Spleen (tissue), 11 donors: ENCODE measurements around the gene PTRH1. TPM values are rescaled to one million over a fixed set of nuclear protein-coding genes. Genes with fewer than 3 reads are reported as not detected.

Source experiments
- DNase-seq: peaks from one replicate; pipeline ENCODE4 v3.0.0-alpha.2; 2020
- H3K27ac ChIP-seq, 8 donors: fragments of 200-600 bp; sonication (generic) in 7 of 8; 1 replicate in 4 of 8; 2 replicates in 4 of 8; pipeline versions ENCODE4 v1.5.0 to v1.8.0; 2016 to 2021; ENCODE audit warnings: inconsistent platforms in 4 of 8, mild to moderate bottlenecking in 4 of 8, moderate library complexity in 1 of 8
- H3K27me3 ChIP-seq, 7 donors: fragments of 200-600 bp; sonication (generic) in 6 of 7; replicated peaks in 1 of 7; 1 replicate in 4 of 7; 2 replicates in 3 of 7; pipeline versions ENCODE4 v1.5.0 to v1.8.0; 2016 to 2021; ENCODE audit warnings: inconsistent platforms in 3 of 7, mild to moderate bottlenecking in 1 of 7
- H3K36me3 ChIP-seq, 6 donors: fragments of 200-600 bp; sonication (generic) in 5 of 6; 1 replicate in 4 of 6; 2 replicates in 2 of 6; pipeline versions ENCODE4 v1.5.0 to v1.8.0; 2016 to 2021; ENCODE audit warnings: inconsistent platforms in 2 of 6
- H3K4me1 ChIP-seq, 6 donors: fragments of 200-600 bp; sonication (generic) in 5 of 6; 1 replicate in 3 of 6; 2 replicates in 3 of 6; pipeline versions ENCODE4 v1.5.0 to v1.8.0; 2016 to 2021; ENCODE audit warnings: inconsistent platforms in 3 of 6
- H3K4me3 ChIP-seq, 8 donors: fragments of 200-600 bp; sonication (generic) in 7 of 8; 1 replicate in 4 of 8; 2 replicates in 4 of 8; pipeline versions ENCODE4 v1.5.0 to v1.8.0; 2016 to 2021; ENCODE audit warnings: inconsistent platforms in 4 of 8, mild to moderate bottlenecking in 4 of 8, moderate library complexity in 2 of 8
- H3K9me3 ChIP-seq, 8 donors: fragments of 200-600 bp; sonication (generic) in 7 of 8; 1 replicate in 4 of 8; 2 replicates in 4 of 8; pipeline versions ENCODE4 v1.5.0 to v1.8.0; 2016 to 2021; ENCODE audit warnings: inconsistent platforms in 4 of 8
- CTCF ChIP-seq, 11 experiments: fragments of 200-600 bp in 7 of 11; fragments of 450-650 bp in 4 of 11; sonication (generic) in 4 of 11; IDR thresholded peaks in 8 of 11; conservative IDR thresholded peaks in 3 of 11; 1 replicate in 7 of 11; 2 replicates in 4 of 11; pipeline versions ENCODE4 v1.4.0 to v1.8.0; 2016 to 2021; ENCODE audit warnings: antibody characterized with exemption in 11 of 11, inconsistent platforms in 4 of 11, mild to moderate bottlenecking in 1 of 11
- POLR2A ChIP-seq, 3 donors: fragments of 450-650 bp; IDR thresholded peaks; one replicate each; pipeline ENCODE4 v1.5.1; 2017; ENCODE audit warnings: antibody characterized with exemption in 3 of 3, mild to moderate bottlenecking in 1 of 3
- POLR2AphosphoS5 ChIP-seq, 3 donors: sonication (generic); formaldehyde crosslinking; IDR thresholded peaks; one replicate each; pipeline ENCODE4 v1.5.1; 2017; ENCODE audit warnings: antibody characterized with exemption in 3 of 3
- WGBS, 5 donors: extraction: QIAGEN DNeasy Blood & Tissue Kit in 3 of 5; methylation state at CpG; one replicate each; pipeline versions ENCODE4 v1.1.5 to v1.1.7; 2013 to 2018; 5-methylcytosine and 5-hydroxymethylcytosine counted together
- intact Hi-C: fragments of 100-400 bp; cut with DNase I; formaldehyde crosslinking; loops from one replicate; pipeline ENCODE4 v1.15.0; 2023; ENCODE audit warnings: low total_unique reads
- polyA plus RNA-seq, 3 donors: library from polyadenylated mRNA; stranded (reverse); fragments of 200-250 nt; gene quantifications; one replicate each; pipeline ENCODE4 v1.2.1, GENCODE V29; 2013
- total RNA-seq, 7 donors: library from RNA; depleted of rRNA in 3 of 7; stranded (reverse); fragments of >200 nt in 3 of 7; fragmentation: NEBNext Ultra II Directional in 4 of 7; extraction: Animal tissue kit (Norgen Biotek cat#: 25700) in 4 of 7; gene quantifications; one replicate each; pipeline versions ENCODE4 v1.1.0 to v1.2.1, GENCODE V29; 2016 to 2021
- donor health status: healthy with polysubstance abuse.
- donor health status: DM: no; HTN: no; CAD: no; lungs with moderate emphysema.
- donor health status: DM: no; HTN: no; CAD: no.
- donor health status: Bipolar disorder and iron deficiency.
- donor health status: healthy.
- donor health status: DM: no; HTN: no; CAD: no.
- donor health status: DM: yes; HTN: yes; CAD: no.

PTRH1 gene
- total and polyA plus RNA-seq, 10 donors = 7.4 to 17.9 (median 11.5) TPM

GRCh38 chr9:127756233-127756632, 40.8 kb upstream of the PTRH1 start:
- Histone ChIP-seq H3K9me3 (no peaks in the 10 kb centered on the region), H3K36me3 (peaks cover 2 to 100% (median 49%) of the 10 kb centered on the region in 6 donors), H3K27ac (peak overlapping the region in 5 of 8 donors; percentile 74 to 82 (median 79)), H3K4me3 (no peak overlapping the region), H3K4me1 (peaks cover 7 to 98% (median 52%) of the 10 kb centered on the region in 6 donors), H3K27me3 (no peaks in the 10 kb centered on the region)
- TF ChIP-seq CTCF (IDR thresholded peaks at IDR 0.05 in 8 of 11, conservative IDR thresholded peaks at IDR 0.05 in 3 of 11) = no peak
- no peak for TF ChIP-seq POLR2AphosphoS5 (IDR thresholded peaks at IDR 0.05)
- no peak for TF ChIP-seq POLR2A (IDR thresholded peaks at IDR 0.05)
- 83 to 100% (median 93%) methylated on average over 3 of the region's 3 CpGs for WGBS, 5 donors
- intact Hi-C loops = no loop called here
- DNase-seq = no peak

GRCh38 chr9:127755061-127756060, 39.9 kb upstream of the PTRH1 start:
- no peak for DNase-seq
- intact Hi-C loops = no loop called here
- Histone ChIP-seq H3K9me3 (no peaks in the 10 kb centered on the region), H3K4me3 (peak overlapping the region in 4 of 8 donors; percentile 12 to 56 (median 35)), H3K27ac (peak overlapping the region; percentile 9 to 82 (median 76)), H3K4me1 (peaks cover 7 to 97% (median 44%) of the 10 kb centered on the region in 6 donors), H3K36me3 (peaks cover 2 to 100% (median 49%) of the 10 kb centered on the region in 6 donors), H3K27me3 (no peaks in the 10 kb centered on the region)
- WGBS, 5 donors = 71 to 88% (median 76%) methylated on average over 39 to 61 of the region's 61 CpGs
- TF ChIP-seq CTCF (IDR thresholded peaks at IDR 0.05 in 8 of 11, conservative IDR thresholded peaks at IDR 0.05 in 3 of 11) = no peak
- peak in 2 of 3 donors; percentile 38 to 44 for TF ChIP-seq POLR2AphosphoS5 (IDR thresholded peaks at IDR 0.05)

- intact Hi-C loops = no loop called here
- peak overlapping the region in 6 of 8 donors; percentile 26 to 82 (median 78) for H3K27ac ChIP-seq
- no peak for DNase-seq
These were observed 38.9 kb upstream of the PTRH1 start for GRCh38 chr9:127754099-127755060.

DNA sequence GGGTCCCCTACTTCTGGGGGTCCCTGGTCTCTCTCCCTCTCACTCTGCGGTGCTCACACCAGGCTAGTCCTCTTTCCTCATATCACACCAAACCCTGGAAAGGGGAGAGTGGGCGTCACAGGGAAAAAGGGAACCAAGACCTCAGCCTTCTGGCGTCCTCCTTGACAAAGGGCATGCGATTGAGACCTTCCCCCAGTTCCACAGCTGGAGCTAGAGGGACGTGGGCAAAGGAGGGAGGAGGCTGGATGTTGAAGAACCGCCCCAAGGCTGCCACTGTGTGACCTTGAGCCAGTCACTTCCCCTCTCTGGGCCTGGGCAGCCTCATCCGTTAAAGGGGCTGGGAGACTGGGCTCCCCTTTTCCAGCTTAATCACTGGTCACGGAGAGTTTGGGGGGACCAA, 38.2 kb upstream of the PTRH1 start:
- peaks cover 0 to 100% (median 54%) of the 10 kb centered on the region in 6 donors for H3K36me3 ChIP-seq
- TF ChIP-seq CTCF (IDR thresholded peaks at IDR 0.05 in 8 of 11, conservative IDR thresholded peaks at IDR 0.05 in 3 of 11) (no peak), POLR2A (IDR thresholded peaks at IDR 0.05) (no peak), POLR2AphosphoS5 (IDR thresholded peaks at IDR 0.05) (peak in 1 of 3 donors; percentile 39)
- H3K27me3 ChIP-seq = no peaks in the 10 kb centered on the region
- H3K4me1 ChIP-seq = peaks cover 4 to 95% (median 39%) of the 10 kb centered on the region in 6 donors
- H3K27ac ChIP-seq = peak overlapping the region in 5 of 8 donors; percentile 74 to 82 (median 79)
- intact Hi-C loops = no loop called here
- WGBS, 5 donors = 68 to 83% (median 80%) methylated on average over 2 to 8 of the region's 8 CpGs
- no peaks in the 10 kb centered on the region for H3K9me3 ChIP-seq
- no peak for DNase-seq
- peak overlapping the region in 2 of 8 donors; percentile 40 to 56 for H3K4me3 ChIP-seq

More at GRCh38 chr9:127754099-127755060, 38.9 kb upstream of the PTRH1 start:
- Histone ChIP-seq H3K9me3 (no peaks in the 10 kb centered on the region), H3K27me3 (no peaks in the 10 kb centered on the region), H3K36me3 (peaks cover 2 to 100% (median 51%) of the 10 kb centered on the region in 6 donors), H3K4me3 (peak overlapping the region in 5 of 8 donors; percentile 1 to 56 (median 30)), H3K4me1 (peaks cover 4 to 97% (median 43%) of the 10 kb centered on the region in 6 donors)
- TF ChIP-seq POLR2AphosphoS5 (IDR thresholded peaks at IDR 0.05) = peak in 2 of 3 donors; percentile 51 to 75
- no peak for TF ChIP-seq POLR2A (IDR thresholded peaks at IDR 0.05)
- WGBS, 5 donors = 62 to 88% (median 72%) methylated on average over 44 to 86 of the region's 86 CpGs
